ENCODE data around the gene RNF187. TPM values are rescaled to one million over a fixed set of nuclear protein-coding genes. Genes with fewer than 3 reads are reported as not detected.
A peak's percentile ranks its signal among the peaks of the same experiment; 100 is the strongest.

Gene RNF187
- total RNA-seq, 1 donor from 2014 or later = 148 TPM

DNA sequence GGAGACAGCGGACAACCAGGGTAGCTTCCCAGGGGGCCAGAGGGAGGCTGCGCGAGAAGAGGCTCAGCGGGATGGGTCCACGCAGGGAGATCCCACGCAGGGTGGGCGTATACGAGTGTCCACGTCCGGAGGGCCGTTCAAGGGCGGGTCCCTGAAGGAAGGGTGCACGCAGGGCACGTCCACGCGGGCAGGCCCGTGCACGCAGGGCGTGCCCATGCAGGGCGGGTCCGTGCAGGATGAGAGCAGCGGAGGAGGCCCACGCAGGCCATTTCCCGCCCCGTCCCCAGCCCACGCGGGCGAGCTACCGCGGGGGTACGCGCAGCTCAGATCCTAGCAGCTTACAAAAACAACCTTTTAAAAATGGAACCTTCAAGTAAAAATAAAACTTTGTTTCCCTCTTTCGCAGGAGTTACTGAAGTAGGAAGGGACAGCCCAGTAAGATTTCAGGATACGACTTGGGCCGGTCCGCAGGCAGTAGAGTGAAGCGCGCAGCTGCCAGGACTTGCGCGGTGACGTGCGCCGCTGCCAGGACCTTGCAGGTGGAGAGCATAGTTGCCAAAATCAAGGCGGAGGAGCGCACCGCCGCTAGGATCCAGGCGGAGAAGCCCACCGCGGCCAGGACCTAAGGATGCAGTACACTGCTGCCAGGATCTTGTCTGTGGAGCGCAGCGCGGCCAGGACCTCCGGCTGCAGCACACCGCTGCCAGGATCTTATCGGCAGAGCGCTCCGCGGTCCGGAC lies 416 bp upstream of the RNF187 start:
- peak; percentile 93 for DNase-seq
- Mint-ChIP-seq H3K9me3 (no peaks in the 10 kb centered on the region), H3K4me1 (peaks cover 39% of the 10 kb centered on the region), H3K4me3 (peak overlapping the region; percentile 93), H3K36me3 (ENCODE audit: low read depth) (peaks cover 36% of the 10 kb centered on the region), H3K27me3 (no peaks in the 10 kb centered on the region), H3K27ac (peak overlapping the region; percentile 99)
- intact Hi-C loops (cut with micrococcal nuclease) = loop anchor here (1.0 to 10.0 kb wide), 7 partner anchors 14 to 858 kb away; partner anchors contain the start of genes CCSAP and TRIM11

DNA sequence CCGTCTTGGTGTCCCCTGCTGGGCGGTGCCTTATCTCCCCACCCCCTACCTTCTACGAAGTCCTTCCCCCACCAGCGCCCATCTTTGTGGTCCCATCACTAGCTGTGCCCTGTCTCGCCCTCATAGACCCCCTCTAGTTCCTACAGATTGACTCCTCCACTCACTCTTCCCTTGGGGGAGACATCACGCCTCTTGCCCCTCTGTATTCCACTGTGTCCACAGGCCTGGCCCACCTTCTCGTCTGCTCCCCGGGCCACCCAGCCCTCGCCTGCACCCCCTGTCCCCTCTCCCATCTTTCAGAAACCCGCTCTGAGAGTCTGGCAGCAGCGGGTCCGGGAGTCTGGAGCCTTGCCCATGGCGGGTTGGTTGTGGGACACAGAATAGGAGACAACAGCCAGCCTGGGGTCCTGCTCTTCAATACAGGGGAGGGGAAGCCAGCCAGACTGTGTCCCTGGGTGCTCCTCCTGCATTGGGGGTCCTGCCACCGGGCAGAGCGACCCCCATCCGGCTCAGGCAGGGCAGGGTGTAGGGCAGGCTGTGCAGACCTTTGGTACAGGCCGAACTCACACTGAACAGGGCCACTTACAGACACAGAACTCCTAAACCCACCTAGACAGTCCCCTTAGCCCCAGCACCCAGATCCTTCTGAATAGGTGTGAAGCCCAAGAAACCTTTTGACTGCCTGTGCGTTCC lies 1.1 kb downstream of the RNF187 start:
- peaks cover 35% of the 10 kb centered on the region for H3K4me1 Mint-ChIP-seq
- no peaks in the 10 kb centered on the region for H3K9me3 Mint-ChIP-seq
- H3K4me3 Mint-ChIP-seq = peak overlapping the region; percentile 96
- H3K27me3 Mint-ChIP-seq = no peaks in the 10 kb centered on the region
- no peak for DNase-seq
- H3K36me3 Mint-ChIP-seq (ENCODE audit: low read depth) = peaks cover 43% of the 10 kb centered on the region
- H3K27ac Mint-ChIP-seq = peak overlapping the region; percentile 94
- intact Hi-C loops (cut with micrococcal nuclease) = loop anchor here (10.0 kb wide), 1 partner anchor 857 kb away; the partner anchor contains the start of gene CCSAP

DNA sequence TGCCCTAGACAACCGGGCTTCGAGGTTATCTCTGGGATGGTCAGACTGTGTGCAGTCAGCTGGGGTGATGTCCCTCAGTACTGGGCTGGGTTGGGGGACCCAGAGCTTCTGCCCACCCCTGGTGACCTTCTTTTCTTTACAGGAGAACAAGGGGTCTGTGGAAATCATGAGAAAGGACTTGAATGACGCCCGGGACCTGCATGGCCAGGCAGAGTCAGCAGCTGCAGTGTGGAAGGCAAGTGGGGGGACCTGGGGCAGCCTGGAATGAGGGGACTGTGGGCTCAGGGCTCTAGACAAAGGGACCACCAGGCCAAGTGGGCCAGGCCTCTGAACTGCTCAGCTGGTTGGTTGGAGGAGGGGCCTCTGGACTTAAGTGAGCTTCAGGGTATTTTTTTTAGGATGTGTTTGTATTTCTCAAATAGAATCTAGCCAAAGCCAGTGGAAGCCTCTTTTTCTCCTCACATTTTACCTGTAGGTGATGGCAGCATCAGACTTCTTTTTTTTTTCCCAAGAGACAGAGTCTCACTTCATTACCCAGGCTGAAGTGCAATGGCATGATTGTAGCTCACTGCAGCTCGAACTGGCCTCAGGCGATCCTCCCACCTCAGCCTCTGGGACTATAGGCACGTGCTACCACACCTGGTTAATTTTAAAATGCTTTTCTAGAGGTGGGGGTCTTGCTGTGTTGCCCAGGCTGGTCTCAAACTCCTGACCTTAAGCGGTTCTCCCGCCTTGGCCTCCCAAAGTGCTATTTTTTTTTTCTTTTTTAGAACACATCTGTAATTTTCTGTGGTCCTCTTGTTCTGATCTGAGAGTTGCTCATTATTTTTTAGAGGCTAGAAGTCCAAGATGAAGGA lies 1.9 kb downstream of the RNF187 start:
- DNase-seq = no peak
- H3K4me1 Mint-ChIP-seq = peaks cover 38% of the 10 kb centered on the region
- peaks cover 48% of the 10 kb centered on the region for H3K36me3 Mint-ChIP-seq (ENCODE audit: low read depth)
- intact Hi-C loops (cut with micrococcal nuclease) = loop anchor here (10.0 kb wide), 1 partner anchor 856 kb away; the partner anchor contains the start of gene CCSAP
- H3K27ac Mint-ChIP-seq = peak overlapping the region; percentile 94
- no peaks in the 10 kb centered on the region for H3K27me3 Mint-ChIP-seq
- peak overlapping the region; percentile 96 for H3K4me3 Mint-ChIP-seq
- no peaks in the 10 kb centered on the region for H3K9me3 Mint-ChIP-seq

- peaks cover 40% of the 10 kb centered on the region for H3K4me1 Mint-ChIP-seq
- intact Hi-C loops (cut with micrococcal nuclease) = no loop called here
- H3K27me3 Mint-ChIP-seq = no peaks in the 10 kb centered on the region
- H3K4me3 Mint-ChIP-seq = peak overlapping the region; percentile 96
- no peaks in the 10 kb centered on the region for H3K9me3 Mint-ChIP-seq
- H3K27ac Mint-ChIP-seq = peak overlapping the region; percentile 69
- DNase-seq = peak; percentile 61
- H3K36me3 Mint-ChIP-seq (ENCODE audit: low read depth) = peaks cover 59% of the 10 kb centered on the region
Observed at GRCh38 chr1:228490120-228491078, 3.2 kb downstream of the RNF187 start.

DNA sequence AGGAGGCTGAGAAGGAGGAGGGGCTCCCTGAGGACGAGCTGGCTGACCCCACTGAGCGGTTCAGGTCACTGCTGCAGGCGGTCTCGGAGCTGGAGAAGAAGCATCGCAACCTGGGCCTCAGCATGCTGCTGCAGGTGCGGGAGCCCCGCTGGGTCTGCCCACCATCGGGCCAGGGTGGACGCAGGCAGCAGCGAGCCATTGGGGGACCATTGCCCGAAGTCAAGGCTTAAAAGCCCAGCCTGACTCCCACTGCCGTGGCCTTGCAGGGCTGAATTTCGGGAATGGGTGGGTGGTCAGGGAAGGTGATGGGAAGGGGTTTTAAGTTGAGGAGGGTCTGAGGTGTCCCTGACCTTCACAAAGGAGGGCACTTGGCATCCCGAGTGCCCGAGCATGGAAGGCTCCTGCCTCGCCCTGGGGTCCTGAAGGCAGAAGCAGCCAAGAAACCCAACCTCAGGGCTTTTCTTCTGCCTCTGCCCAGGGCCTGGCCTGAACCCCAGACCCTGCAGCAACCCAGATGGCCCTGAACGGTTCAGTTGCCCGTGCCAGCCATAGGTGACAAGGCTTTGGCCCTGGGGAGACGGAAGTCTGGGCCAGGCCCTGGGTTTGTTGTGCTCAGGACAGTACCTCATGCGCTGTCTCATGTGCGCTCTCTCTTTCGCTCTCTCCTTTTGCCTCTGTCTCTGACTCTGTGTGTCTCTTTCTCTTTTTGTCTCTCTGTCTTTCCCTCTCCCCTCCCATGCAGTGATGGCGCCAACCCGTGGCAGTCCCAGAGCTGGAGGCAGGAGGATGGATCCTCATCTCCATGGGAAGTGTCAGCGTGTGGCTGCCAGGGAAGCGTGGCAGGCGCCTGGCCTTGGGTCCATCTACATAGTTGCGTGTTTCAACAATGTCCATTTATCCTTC lies 6.2 kb downstream of the RNF187 start:
- peaks cover 33% of the 10 kb centered on the region for H3K4me1 Mint-ChIP-seq

DNA sequence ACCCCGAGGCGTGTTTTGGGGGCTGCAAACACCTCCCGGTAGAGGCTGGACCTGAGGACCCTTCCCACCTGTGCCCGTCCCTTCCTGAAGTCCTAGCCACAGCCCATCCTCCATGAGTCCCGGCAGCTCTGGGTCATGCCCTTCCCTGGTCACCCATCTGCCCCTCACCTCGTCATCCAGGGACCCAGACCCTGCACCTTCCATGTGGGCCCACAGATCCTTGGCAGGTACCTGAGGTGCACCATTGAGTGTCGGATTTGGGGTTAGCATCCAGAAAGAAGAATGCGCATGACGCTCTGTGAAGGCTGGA lies 6.8 kb downstream of the RNF187 start:
- Mint-ChIP-seq H3K36me3 (ENCODE audit: low read depth) (peaks cover 74% of the 10 kb centered on the region), H3K9me3 (no peaks in the 10 kb centered on the region), H3K4me3 (no peak overlapping the region), H3K27ac (no peak overlapping the region), H3K27me3 (no peaks in the 10 kb centered on the region), H3K4me1 (peaks cover 28% of the 10 kb centered on the region)
- DNase-seq = no peak
- intact Hi-C loops (cut with micrococcal nuclease) = no loop called here

More for the DNA sequence above, 6.2 kb downstream of the RNF187 start:
- no peaks in the 10 kb centered on the region for H3K27me3 Mint-ChIP-seq
- DNase-seq = no peak
- H3K9me3 Mint-ChIP-seq = no peaks in the 10 kb centered on the region
- intact Hi-C loops (cut with micrococcal nuclease) = no loop called here
- H3K4me3 Mint-ChIP-seq = no peak overlapping the region
- no peak overlapping the region for H3K27ac Mint-ChIP-seq
- peaks cover 76% of the 10 kb centered on the region for H3K36me3 Mint-ChIP-seq (ENCODE audit: low read depth)

- H3K27ac Mint-ChIP-seq = no peak overlapping the region
- peaks cover 25% of the 10 kb centered on the region for H3K4me1 Mint-ChIP-seq
- intact Hi-C loops (cut with micrococcal nuclease) = no loop called here
- H3K27me3 Mint-ChIP-seq = no peaks in the 10 kb centered on the region
- peaks cover 73% of the 10 kb centered on the region for H3K36me3 Mint-ChIP-seq (ENCODE audit: low read depth)
- DNase-seq = no peak
- no peak overlapping the region for H3K4me3 Mint-ChIP-seq
- H3K9me3 Mint-ChIP-seq = no peaks in the 10 kb centered on the region
Observed at GRCh38 chr1:228494391-228494790, 7.2 kb downstream of the RNF187 start.

DNA sequence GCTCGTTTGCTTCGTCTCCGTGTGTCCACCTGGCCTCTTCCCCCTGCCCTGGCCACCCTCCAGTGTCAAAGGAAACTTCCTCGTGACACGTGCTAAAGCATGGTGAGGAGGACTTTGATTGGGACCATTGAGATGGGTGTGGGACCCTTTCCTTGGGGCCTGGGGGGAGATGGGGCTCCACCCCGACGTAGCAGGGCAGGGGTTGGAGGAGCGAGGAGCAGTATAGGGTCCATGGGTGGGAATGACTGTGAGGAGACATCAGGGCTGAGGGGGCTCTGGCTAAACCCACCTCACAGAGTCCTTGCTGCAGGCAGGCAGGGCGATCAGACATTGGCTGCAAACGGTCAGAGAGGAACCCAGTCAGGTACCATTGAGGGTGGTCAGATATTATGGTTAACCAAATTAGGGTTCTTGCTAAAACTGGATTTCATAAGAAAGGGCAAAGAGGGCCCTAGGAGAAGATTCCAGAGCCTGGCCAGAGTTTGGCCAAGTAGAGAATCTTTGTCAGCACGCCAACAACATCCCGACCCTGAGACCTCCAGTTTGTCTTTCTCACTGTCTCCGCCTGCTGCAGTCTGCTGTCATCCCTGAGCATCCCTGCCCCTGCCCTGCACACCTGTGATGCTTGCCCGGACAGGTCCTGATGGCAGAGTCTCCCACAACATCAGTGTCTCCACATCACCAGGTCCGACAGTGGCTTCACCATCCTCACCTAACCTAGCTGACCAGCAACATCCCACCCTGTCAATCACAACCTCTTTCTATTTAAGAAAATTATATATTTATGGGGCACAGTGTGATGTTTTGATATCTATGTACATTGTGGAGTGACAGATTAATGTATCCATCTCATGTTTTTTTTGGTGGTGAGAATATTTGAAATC lies 8.0 kb downstream of the RNF187 start:
- H3K27me3 Mint-ChIP-seq = no peaks in the 10 kb centered on the region
- peaks cover 26% of the 10 kb centered on the region for H3K4me1 Mint-ChIP-seq
- intact Hi-C loops (cut with micrococcal nuclease) = no loop called here
- H3K36me3 Mint-ChIP-seq (ENCODE audit: low read depth) = peaks cover 68% of the 10 kb centered on the region
- H3K4me3 Mint-ChIP-seq = no peak overlapping the region
- H3K9me3 Mint-ChIP-seq = no peaks in the 10 kb centered on the region
- H3K27ac Mint-ChIP-seq = no peak overlapping the region
- no peak for DNase-seq

DNA sequence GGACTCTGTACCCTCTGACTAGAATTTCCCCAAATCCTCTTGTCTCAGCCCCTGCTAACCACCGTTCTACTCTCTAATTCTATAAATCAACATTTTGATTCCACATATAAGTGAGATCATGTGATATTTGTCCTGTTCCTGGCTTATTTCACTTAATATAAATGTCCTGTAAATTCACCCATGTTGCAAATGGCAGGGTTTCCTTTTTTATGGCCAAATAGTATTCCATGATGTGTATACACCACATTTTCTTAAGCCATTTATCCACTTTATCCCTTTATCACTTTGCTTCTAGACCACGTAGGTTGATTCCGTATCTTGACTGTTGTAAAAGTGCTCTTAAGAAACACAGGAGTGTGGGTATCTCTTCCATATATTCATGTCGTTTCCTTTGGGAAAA lies 8.9 kb downstream of the RNF187 start:
- Mint-ChIP-seq H3K27ac (no peak overlapping the region), H3K4me3 (no peak overlapping the region)

DNA sequence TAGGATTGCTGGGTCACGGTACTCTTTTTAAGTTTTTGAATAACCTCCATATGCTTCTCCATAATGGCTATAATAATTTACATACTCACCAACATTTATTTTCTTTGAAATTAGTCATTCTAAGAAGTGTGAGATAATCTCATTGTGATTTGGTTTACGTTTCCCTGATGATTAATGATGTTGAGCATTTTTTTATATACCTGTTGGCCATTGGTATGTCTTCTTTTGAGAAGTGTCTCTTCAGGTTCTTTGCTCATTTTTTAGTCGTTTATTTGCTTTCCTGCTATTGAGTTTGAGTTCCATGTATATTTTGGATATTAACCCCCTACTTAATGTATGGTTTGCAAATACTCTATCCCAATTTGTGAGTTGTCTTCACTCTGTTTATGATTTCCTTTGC lies 9.3 kb downstream of the RNF187 start:
- H3K36me3 Mint-ChIP-seq (ENCODE audit: low read depth) = peaks cover 58% of the 10 kb centered on the region
- peaks cover 28% of the 10 kb centered on the region for H3K4me1 Mint-ChIP-seq

More for the DNA sequence above, 8.9 kb downstream of the RNF187 start:
- no peak for DNase-seq
- no peaks in the 10 kb centered on the region for H3K9me3 Mint-ChIP-seq
- H3K27me3 Mint-ChIP-seq = no peaks in the 10 kb centered on the region
- peaks cover 26% of the 10 kb centered on the region for H3K4me1 Mint-ChIP-seq
- H3K36me3 Mint-ChIP-seq (ENCODE audit: low read depth) = peaks cover 60% of the 10 kb centered on the region
- intact Hi-C loops (cut with micrococcal nuclease) = no loop called here

DNA sequence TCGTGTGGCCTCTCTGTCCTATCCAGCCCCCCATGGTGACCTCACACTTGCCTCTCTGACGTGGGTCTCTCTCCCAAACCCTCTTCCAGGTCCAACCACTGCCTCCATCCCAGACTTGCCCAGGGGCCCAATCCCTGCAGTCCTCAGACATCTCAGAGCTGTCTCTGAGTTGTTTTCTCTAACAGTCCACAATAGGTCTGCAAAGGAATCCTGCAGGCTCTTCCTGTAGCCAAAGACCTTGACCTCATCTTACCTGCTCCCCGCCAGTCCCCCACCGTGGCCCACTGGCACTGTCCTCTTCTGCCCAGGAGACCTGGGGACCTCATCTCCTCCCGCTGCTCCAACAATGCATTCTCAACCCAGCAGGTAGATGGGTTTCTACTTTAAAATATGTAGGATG lies 10.0 kb downstream of the RNF187 start:
- DNase-seq = no peak
- H3K36me3 Mint-ChIP-seq (ENCODE audit: low read depth) = peaks cover 52% of the 10 kb centered on the region
- H3K4me1 Mint-ChIP-seq = peaks cover 24% of the 10 kb centered on the region
- H3K4me3 Mint-ChIP-seq = no peak overlapping the region
- no peaks in the 10 kb centered on the region for H3K27me3 Mint-ChIP-seq
- H3K9me3 Mint-ChIP-seq = no peaks in the 10 kb centered on the region
- intact Hi-C loops (cut with micrococcal nuclease) = no loop called here
- H3K27ac Mint-ChIP-seq = no peak overlapping the region

More for the DNA sequence above, 9.3 kb downstream of the RNF187 start:
- intact Hi-C loops (cut with micrococcal nuclease) = no loop called here
- H3K27ac Mint-ChIP-seq = no peak overlapping the region
- H3K4me3 Mint-ChIP-seq = no peak overlapping the region
- no peaks in the 10 kb centered on the region for H3K9me3 Mint-ChIP-seq
- no peak for DNase-seq
- H3K27me3 Mint-ChIP-seq = no peaks in the 10 kb centered on the region

Data from activated CD4-positive, alpha-beta T cell treated with anti-CD3 and anti-CD28 coated beads, Interleukin-2, amount 10 ng/mL, durations not matched to agents 24 days and 14 days (primary cell).